Subcutaneous abdominal adipose tissue (tissue), 5 donors: ENCODE measurements around the gene CTNNBIP1.

Experiments used
- H3K27ac ChIP-seq: one replicate; pipeline ENCODE4 v1.7.0; 2013; ENCODE audit warnings: low read depth, mild to moderate bottlenecking, inconsistent platforms, low read length, moderate library complexity
- H3K27me3 ChIP-seq, 5 donors: one replicate each; pipeline ENCODE4 v1.7.0; 2013; ENCODE audit warnings: low read length in 5 of 5, inconsistent platforms in 1 of 5; ENCODE audit not compliant: control insufficient read depth in 5 of 5, insufficient read depth in 4 of 5
- H3K36me3 ChIP-seq, 5 donors: one replicate each; pipeline ENCODE4 v1.7.0; 2013; ENCODE audit warnings: low read length in 5 of 5; ENCODE audit not compliant: control insufficient read depth in 5 of 5, insufficient read depth in 5 of 5
- H3K4me1 ChIP-seq, 5 donors: one replicate each; pipeline ENCODE4 v1.7.0; 2013; ENCODE audit warnings: low read length in 5 of 5, mild to moderate bottlenecking in 3 of 5, moderate library complexity in 1 of 5; ENCODE audit not compliant: control insufficient read depth in 5 of 5, insufficient read depth in 5 of 5
- H3K4me3 ChIP-seq, 5 donors: one replicate each; pipeline ENCODE4 v1.7.0; 2013; ENCODE audit warnings: low read length in 5 of 5, low read depth in 1 of 5
- H3K9ac ChIP-seq, 5 donors: one replicate each; pipeline ENCODE4 v1.7.0; 2013; ENCODE audit warnings: low read length in 5 of 5, mild to moderate bottlenecking in 4 of 5, moderate library complexity in 3 of 5
- H3K9me3 ChIP-seq, 5 donors: one replicate each; pipeline ENCODE4 v1.7.0; 2013; ENCODE audit warnings: low read length in 5 of 5; ENCODE audit not compliant: control insufficient read depth in 5 of 5
- donor health status: healthy.
- donor health status: healthy.
- donor health status: healthy.
- donor health status: healthy.
- donor health status: healthy.

The CTNNBIP1 gene

DNA sequence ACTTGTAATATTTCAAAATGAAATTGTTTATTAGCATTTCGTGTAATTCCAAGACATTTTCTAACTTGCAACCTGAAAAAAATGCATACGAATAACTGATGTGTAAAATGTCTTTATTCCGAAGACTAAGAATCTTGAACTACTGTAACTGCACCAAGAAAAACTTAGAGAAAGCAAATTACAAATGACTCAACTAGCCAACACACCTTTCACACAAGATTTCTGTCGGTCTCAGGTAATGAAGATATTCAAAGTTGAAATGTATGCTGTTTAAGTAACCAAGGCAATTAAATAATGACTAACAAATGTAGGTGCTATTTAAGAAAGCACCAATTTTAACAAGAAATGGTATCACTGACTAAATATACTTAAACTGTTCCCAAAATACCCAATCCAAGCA, 88.4 kb downstream of the CTNNBIP1 start:
- no peaks in the 10 kb centered on the region for H3K9me3 ChIP-seq
- peaks cover 6 to 37% (median 29%) of the 10 kb centered on the region in 5 donors for H3K4me1 ChIP-seq
- H3K4me3 ChIP-seq, result no peak overlapping the region
- H3K36me3 ChIP-seq, result no peaks in the 10 kb centered on the region
- no peak overlapping the region for H3K27ac ChIP-seq
- no peaks in the 10 kb centered on the region for H3K27me3 ChIP-seq
- H3K9ac ChIP-seq, result peak overlapping the region in 1 of 5 donors; percentile 30

DNA sequence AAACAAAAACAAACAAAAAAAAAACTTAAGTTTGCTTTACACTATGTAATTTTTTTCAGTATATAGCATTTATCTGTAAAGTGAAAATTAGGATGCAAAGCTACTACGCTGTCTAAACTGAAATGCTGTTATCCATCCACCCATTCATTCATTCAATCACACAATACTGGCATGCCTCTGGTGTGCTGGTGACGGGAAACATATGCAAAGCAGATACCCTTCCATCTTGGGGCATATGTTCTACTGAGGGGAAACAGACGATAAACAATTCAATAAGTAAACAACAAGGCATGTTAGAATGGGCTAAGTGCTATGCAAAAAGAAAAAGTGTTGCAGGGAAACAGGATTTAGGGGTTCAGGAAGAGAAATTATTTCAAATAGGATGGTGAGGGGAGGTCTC, 89.5 kb downstream of the CTNNBIP1 start:
- H3K9ac ChIP-seq, result no peak overlapping the region
- H3K36me3 ChIP-seq, result no peaks in the 10 kb centered on the region
- peaks cover 6 to 33% (median 28%) of the 10 kb centered on the region in 5 donors for H3K4me1 ChIP-seq
- no peaks in the 10 kb centered on the region for H3K27me3 ChIP-seq
- no peak overlapping the region for H3K4me3 ChIP-seq
- H3K27ac ChIP-seq, result no peak overlapping the region
- H3K9me3 ChIP-seq, result no peaks in the 10 kb centered on the region

DNA sequence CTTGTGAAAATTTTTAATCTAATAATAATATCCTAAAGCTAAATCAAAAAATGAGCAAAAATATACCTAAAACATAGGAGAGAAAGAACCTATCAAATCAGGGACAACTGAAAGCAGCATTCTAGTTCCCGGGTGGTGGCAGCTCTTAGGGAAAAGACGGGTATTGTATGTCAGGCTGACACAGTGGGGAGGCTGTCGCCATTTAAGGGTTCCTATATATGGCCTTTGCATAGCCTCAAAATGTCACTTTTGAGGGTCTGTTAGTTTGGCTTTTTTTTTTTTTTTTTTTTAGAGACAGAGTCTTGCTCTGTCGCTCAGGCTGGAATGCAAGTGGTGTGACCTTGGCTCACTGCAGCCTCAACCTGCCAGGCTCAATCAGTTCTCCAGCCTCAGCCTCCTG, 92.3 kb downstream of the CTNNBIP1 start:
- no peak overlapping the region for H3K4me3 ChIP-seq
- peaks cover 5 to 12% (median 9%) of the 10 kb centered on the region in 5 donors for H3K4me1 ChIP-seq
- no peak overlapping the region for H3K9ac ChIP-seq
- no peaks in the 10 kb centered on the region for H3K36me3 ChIP-seq
- no peaks in the 10 kb centered on the region for H3K9me3 ChIP-seq
- no peak overlapping the region for H3K27ac ChIP-seq
- H3K27me3 ChIP-seq, result no peaks in the 10 kb centered on the region

DNA sequence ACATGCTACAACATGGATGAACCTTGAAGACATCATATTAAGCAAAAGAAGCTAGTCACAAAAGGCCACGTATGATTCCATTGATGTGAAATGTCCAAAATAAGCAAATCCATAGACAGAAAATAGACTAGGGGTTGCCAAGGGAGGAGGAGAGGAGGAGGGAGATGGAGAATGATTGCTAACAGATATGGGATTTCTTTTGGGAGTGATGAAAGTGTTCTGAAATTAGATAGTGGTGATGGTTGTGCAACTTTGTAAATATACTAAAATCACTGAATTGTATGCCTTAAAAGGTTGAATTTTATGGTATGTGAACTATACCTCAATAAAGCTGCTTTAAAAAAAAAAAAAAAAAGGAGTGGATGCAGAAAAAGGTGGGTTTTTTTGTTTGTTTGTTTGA, 93.9 kb downstream of the CTNNBIP1 start:
- no peak overlapping the region for H3K9ac ChIP-seq
- no peaks in the 10 kb centered on the region for H3K9me3 ChIP-seq
- H3K36me3 ChIP-seq, result no peaks in the 10 kb centered on the region
- peaks cover 0 to 2% (median 0%) of the 10 kb centered on the region in 5 donors for H3K4me1 ChIP-seq
- H3K27me3 ChIP-seq, result no peaks in the 10 kb centered on the region
- no peak overlapping the region for H3K27ac ChIP-seq
- H3K4me3 ChIP-seq, result no peak overlapping the region

DNA sequence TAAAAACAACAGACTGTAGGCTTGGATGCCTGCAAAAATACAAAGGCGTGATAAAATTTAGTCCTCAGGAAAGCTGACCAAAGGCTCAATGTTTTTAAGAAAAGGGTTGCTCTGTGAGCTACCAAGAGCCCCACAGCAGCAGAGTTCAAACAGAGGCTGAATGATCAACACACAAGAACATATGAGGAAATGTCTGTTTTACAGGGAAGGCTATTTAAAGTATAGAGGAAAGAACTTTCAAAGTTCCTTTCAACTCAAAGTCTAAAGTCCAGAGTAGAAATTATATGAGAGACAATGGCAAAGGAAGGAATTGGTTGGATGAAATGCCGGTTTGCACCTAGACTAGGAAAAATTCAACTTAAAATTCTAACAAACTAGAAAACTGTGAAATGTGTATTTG, 94.9 kb downstream of the CTNNBIP1 start:
- Histone ChIP-seq H3K27me3 (no peaks in the 10 kb centered on the region), H3K9ac (no peak overlapping the region), H3K27ac (no peak overlapping the region), H3K4me1 (peaks cover 0 to 2% (median 0%) of the 10 kb centered on the region in 5 donors), H3K4me3 (no peak overlapping the region), H3K9me3 (no peaks in the 10 kb centered on the region), H3K36me3 (no peaks in the 10 kb centered on the region)

DNA sequence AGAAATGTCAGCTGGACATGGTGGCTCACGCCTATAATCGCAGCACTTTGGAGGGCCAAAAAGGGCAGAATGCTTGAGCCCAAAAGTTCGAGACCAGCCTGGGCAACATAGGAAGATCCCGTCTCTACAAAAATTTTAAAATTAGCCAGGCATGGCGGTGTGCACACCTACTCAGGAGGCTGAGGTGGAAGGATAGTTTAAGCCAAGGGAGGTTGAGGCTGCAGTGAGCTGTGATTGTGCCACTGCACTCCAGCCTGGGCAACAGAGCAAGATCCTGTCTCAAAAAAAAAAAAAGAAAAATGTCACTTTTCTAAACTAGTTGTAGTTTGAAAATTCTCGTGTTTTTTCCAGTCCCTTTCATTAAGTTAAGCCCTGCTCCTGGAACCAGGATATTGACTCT, 95.5 kb downstream of the CTNNBIP1 start:
- peaks cover 0 to 2% (median 0%) of the 10 kb centered on the region in 5 donors for H3K4me1 ChIP-seq
- no peaks in the 10 kb centered on the region for H3K9me3 ChIP-seq
- no peaks in the 10 kb centered on the region for H3K27me3 ChIP-seq
- no peak overlapping the region for H3K4me3 ChIP-seq
- no peak overlapping the region for H3K27ac ChIP-seq
- no peak overlapping the region for H3K9ac ChIP-seq
- no peaks in the 10 kb centered on the region for H3K36me3 ChIP-seq

DNA sequence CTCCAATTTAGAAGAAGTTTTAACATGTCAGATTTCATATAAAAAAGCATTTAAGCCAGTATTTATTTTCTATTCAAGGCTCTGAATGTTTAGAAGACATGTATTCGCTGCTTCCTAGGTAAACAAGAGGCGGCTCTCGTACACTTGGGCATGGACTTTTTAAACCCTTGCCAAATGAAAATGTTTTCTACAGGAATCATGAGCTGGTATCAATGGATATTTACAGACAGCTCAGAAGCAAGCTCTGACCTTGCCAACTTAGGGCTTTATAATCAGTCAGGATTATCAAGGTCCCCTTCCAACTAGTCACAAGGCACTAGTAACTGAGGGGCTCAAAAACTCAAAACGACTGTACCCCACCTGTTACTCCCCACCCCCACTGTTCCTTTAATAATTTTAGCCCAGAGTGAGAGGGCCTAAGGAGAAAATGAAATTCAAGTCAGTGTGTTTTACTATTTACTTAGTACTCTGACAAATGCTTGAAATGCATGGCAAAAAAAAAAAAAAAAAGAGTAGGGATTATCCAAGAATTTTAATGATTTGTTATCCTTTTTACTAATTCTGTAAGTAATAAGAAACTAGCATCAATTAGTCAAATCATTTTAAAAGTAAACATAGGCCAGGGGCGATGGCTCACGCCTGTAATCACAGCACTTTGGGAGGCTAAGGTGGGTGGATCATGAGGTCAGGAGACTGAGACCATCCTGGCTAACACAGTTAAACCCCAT, 98.7 kb downstream of the CTNNBIP1 start:
- Histone ChIP-seq H3K36me3 (no peaks in the 10 kb centered on the region), H3K9me3 (no peaks in the 10 kb centered on the region), H3K9ac (no peak overlapping the region), H3K27ac (no peak overlapping the region), H3K4me3 (no peak overlapping the region), H3K4me1 (peaks cover 0 to 2% (median 0%) of the 10 kb centered on the region in 5 donors), H3K27me3 (no peaks in the 10 kb centered on the region)

DNA sequence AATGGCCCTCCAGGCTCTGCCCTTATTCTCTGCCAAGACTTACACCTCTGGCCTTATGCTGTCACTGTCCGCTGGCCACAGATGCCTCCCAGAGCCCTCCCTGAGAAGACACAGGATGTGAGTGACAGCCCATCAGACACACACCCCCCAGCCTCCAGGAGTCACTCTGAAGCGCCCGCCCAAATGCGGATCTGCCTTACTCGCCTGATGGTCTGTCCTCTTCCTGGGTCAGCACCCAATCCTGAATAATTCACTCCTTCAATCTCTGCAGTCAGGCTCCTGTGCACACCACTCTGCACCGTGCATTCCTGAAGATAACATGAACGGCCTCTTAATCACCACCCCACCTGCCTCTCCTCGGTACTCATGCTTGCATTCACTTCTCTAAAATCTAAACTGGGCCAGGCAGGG, 101.0 kb downstream of the CTNNBIP1 start:
- Histone ChIP-seq H3K4me1 (peaks cover 0 to 3% (median 0%) of the 10 kb centered on the region in 5 donors), H3K27me3 (no peaks in the 10 kb centered on the region), H3K9ac (no peak overlapping the region), H3K36me3 (no peaks in the 10 kb centered on the region), H3K4me3 (no peak overlapping the region), H3K27ac (no peak overlapping the region), H3K9me3 (no peaks in the 10 kb centered on the region)

DNA sequence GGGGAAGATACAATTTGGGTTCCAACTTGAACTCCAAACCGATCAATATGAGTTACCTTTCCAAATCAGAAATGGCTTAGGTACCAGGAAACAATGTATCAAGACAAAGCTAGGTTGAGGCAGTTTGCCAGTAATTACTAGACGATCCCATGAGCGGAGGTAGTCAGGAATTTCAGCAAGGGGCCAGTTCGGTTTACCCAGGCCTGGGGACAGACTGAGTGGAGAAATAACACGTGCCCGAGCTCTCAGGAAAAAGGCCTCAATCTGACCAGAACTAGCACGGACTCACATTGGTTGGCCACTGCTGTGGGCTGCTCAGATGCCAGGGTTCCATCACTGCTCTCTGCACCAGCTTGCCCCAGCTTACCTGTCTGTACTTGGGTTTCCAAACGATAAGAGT, 101.6 kb downstream of the CTNNBIP1 start:
- H3K4me1 ChIP-seq, result peaks cover 0 to 3% (median 0%) of the 10 kb centered on the region in 5 donors
- H3K4me3 ChIP-seq, result no peak overlapping the region
- no peak overlapping the region for H3K9ac ChIP-seq
- H3K9me3 ChIP-seq, result no peaks in the 10 kb centered on the region
- H3K36me3 ChIP-seq, result no peaks in the 10 kb centered on the region
- H3K27me3 ChIP-seq, result no peaks in the 10 kb centered on the region
- no peak overlapping the region for H3K27ac ChIP-seq

DNA sequence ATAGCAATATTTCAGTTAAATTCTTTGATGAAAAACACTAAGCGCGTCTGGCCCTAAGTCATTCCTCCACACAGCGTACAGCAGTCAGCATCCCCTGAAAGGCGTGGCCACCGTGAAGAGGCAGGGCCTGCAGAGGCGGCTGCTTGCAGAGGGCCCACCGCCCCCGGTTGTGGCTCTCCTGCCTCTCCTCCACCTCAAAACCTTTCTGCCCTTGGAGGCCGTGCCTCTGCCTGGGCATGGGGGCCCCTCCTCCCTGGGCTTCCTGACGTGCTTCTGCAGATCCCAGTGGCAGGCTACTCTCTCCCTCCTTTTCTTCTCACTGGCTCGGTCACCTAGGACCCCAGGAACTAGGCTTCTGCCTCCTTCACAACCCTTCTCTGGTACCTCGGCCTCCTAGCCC, 102.5 kb downstream of the CTNNBIP1 start:
- no peak overlapping the region for H3K4me3 ChIP-seq
- H3K27me3 ChIP-seq, result no peaks in the 10 kb centered on the region
- H3K9ac ChIP-seq, result no peak overlapping the region
- no peak overlapping the region for H3K27ac ChIP-seq
- H3K9me3 ChIP-seq, result no peaks in the 10 kb centered on the region
- H3K4me1 ChIP-seq, result peaks cover 0 to 3% (median 0%) of the 10 kb centered on the region in 5 donors
- H3K36me3 ChIP-seq, result no peaks in the 10 kb centered on the region
